ENCODE data around the gene ALG9. TPM values are rescaled to one million over a fixed set of nuclear protein-coding genes. Genes with fewer than 3 reads are reported as not detected.

The ALG9 gene
- total RNA-seq, 2 donors from 2014 or later, result 25.3 to 26.6 TPM

DNA sequence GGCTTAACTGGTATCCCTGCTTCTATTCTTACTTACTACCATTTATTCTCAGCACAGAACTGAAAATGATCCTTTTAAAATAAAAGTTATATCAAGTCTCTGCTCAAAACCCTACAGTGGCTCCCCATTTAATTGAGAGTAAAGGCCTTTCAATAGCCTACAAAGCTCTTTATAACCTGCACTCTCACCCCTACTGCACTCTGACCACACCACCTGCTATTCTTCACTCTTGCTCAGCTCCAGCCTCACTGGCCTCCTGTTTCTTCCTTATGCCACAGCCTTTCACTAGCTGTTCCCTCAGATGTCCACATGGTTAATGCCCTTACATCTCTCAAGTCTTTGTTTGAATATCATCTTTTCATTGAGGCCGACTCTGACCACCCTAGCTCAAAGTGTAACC, 64.3 kb downstream of the ALG9 start:
- Histone ChIP-seq H3K4me3 (ENCODE audit: low read length) (no peak overlapping the region), H3K27me3 (ENCODE audit: control insufficient read depth, insufficient read depth, low read length, poor library complexity, severe bottlenecking) (no peaks in the 10 kb centered on the region), H3K36me3 (ENCODE audit: control insufficient read depth, insufficient read depth, low read length) (peaks cover 7% of the 10 kb centered on the region), H3K9me3 (ENCODE audit: control insufficient read depth, low read length) (peaks cover 4% of the 10 kb centered on the region), H3K4me1 (ENCODE audit: control insufficient read depth, insufficient read depth, low read length) (no peaks in the 10 kb centered on the region), H3K27ac (ENCODE audit: low read depth, low read length) (no peak overlapping the region), H3K9ac (ENCODE audit: extremely low read depth, low read length, poor library complexity, severe bottlenecking) (no peak overlapping the region)
- TF ChIP-seq, protein P1, sequence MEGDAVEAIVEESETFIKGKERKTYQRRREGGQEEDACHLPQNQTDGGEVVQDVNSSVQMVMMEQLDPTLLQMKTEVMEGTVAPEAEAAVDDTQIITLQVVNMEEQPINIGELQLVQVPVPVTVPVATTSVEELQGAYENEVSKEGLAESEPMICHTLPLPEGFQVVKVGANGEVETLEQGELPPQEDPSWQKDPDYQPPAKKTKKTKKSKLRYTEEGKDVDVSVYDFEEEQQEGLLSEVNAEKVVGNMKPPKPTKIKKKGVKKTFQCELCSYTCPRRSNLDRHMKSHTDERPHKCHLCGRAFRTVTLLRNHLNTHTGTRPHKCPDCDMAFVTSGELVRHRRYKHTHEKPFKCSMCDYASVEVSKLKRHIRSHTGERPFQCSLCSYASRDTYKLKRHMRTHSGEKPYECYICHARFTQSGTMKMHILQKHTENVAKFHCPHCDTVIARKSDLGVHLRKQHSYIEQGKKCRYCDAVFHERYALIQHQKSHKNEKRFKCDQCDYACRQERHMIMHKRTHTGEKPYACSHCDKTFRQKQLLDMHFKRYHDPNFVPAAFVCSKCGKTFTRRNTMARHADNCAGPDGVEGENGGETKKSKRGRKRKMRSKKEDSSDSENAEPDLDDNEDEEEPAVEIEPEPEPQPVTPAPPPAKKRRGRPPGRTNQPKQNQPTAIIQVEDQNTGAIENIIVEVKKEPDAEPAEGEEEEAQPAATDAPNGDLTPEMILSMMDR (conservative IDR thresholded peaks at IDR 0.05), result no peak
- Mint-ChIP-seq H3K27me3 (ENCODE audit: insufficient read depth) (no peaks in the 10 kb centered on the region), H3K4me3 (no peak overlapping the region), H3K4me1 (peaks cover 21% of the 10 kb centered on the region), H3K36me3 (ENCODE audit: low read depth) (peaks cover 25% of the 10 kb centered on the region), H3K27ac (no peak overlapping the region), H3K9me3 (no peaks in the 10 kb centered on the region)
- WGBS, 2 experiments (ENCODE audit: insufficient coverage in 1 of 2, insufficient read length in 1 of 2), result 91% methylated on average over 1 of the region's 1 CpG; no CpG with 5 or more reads in 1 of the 2 experiments
- no peak for DNase-seq

DNA sequence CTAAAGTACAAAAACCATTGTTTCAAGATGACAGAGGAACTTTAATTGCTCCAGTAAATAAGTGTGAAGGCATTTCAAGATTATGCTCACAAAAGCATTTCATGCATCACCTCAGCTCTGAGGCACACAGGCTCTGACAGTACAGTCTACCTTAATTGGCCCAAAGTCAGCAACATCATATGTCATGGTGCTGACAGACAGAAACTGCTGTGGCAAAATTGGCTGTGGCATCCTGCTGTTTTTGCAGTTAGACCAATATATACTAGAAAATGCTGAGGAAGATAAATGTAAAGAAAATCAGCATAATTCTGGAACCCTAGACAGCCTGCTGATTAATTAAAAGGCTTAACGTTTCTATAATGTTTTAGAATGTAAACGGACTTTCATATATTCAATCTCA, 70.2 kb downstream of the ALG9 start:
- H3K27ac ChIP-seq (ENCODE audit: low read depth, low read length), result no peak overlapping the region
- H3K36me3 ChIP-seq (ENCODE audit: control insufficient read depth, insufficient read depth, low read length), result peaks cover 7% of the 10 kb centered on the region
- no peaks in the 10 kb centered on the region for H3K9me3 Mint-ChIP-seq
- DNase-seq, result peak; percentile 10
- peaks cover 35% of the 10 kb centered on the region for H3K36me3 Mint-ChIP-seq (ENCODE audit: low read depth)
- no peaks in the 10 kb centered on the region for H3K9me3 ChIP-seq (ENCODE audit: control insufficient read depth, low read length)
- peaks cover 21% of the 10 kb centered on the region for H3K4me1 Mint-ChIP-seq
- no peak overlapping the region for H3K4me3 Mint-ChIP-seq
- H3K4me1 ChIP-seq (ENCODE audit: control insufficient read depth, insufficient read depth, low read length), result no peaks in the 10 kb centered on the region
- 100% methylated on average over 2 of the region's 2 CpGs; no CpG with 5 or more reads in 1 of the 2 experiments for WGBS, 2 experiments (ENCODE audit: insufficient coverage in 1 of 2, insufficient read length in 1 of 2)
- TF ChIP-seq, protein P1 (conservative IDR thresholded peaks at IDR 0.05), result no peak
- H3K27ac Mint-ChIP-seq, result no peak overlapping the region
- H3K27me3 ChIP-seq (ENCODE audit: control insufficient read depth, insufficient read depth, low read length, poor library complexity, severe bottlenecking), result no peaks in the 10 kb centered on the region
- H3K4me3 ChIP-seq (ENCODE audit: low read length), result no peak overlapping the region
- H3K9ac ChIP-seq (ENCODE audit: extremely low read depth, low read length, poor library complexity, severe bottlenecking), result no peak overlapping the region
- H3K27me3 Mint-ChIP-seq (ENCODE audit: insufficient read depth), result no peaks in the 10 kb centered on the region

DNA sequence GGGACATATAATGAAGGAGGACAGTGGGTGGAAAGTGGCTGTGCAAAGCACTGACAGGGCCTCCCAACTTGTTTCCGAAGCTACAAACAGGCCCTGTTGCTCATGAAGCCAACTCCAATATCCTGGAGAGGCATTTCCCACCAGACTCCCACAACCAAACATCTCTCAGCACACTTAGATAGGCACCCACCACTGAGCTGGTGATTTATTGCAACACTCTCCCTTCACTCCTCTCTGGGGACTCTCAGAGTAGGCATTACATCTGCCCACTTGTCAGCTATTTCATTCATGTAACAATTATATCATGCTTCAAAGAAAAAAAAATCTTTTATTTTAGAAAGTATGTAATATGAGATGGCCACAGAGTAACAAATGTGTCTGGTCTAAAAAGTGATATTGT, 73.1 kb downstream of the ALG9 start:
- Mint-ChIP-seq H3K27me3 (ENCODE audit: insufficient read depth) (no peaks in the 10 kb centered on the region), H3K4me3 (no peak overlapping the region), H3K9me3 (no peaks in the 10 kb centered on the region), H3K27ac (no peak overlapping the region), H3K4me1 (peaks cover 19% of the 10 kb centered on the region), H3K36me3 (ENCODE audit: low read depth) (peaks cover 19% of the 10 kb centered on the region)
- Histone ChIP-seq H3K4me1 (ENCODE audit: control insufficient read depth, insufficient read depth, low read length) (no peaks in the 10 kb centered on the region), H3K36me3 (ENCODE audit: control insufficient read depth, insufficient read depth, low read length) (peaks cover 6% of the 10 kb centered on the region), H3K9me3 (ENCODE audit: control insufficient read depth, low read length) (no peaks in the 10 kb centered on the region), H3K9ac (ENCODE audit: extremely low read depth, low read length, poor library complexity, severe bottlenecking) (no peak overlapping the region), H3K27me3 (ENCODE audit: control insufficient read depth, insufficient read depth, low read length, poor library complexity, severe bottlenecking) (no peaks in the 10 kb centered on the region), H3K4me3 (ENCODE audit: low read length) (no peak overlapping the region), H3K27ac (ENCODE audit: low read depth, low read length) (no peak overlapping the region)
- WGBS, 2 experiments (ENCODE audit: insufficient coverage in 1 of 2, insufficient read length in 1 of 2), result 100% methylated on average over 1 of the region's 1 CpG
- TF ChIP-seq, protein P1 (conservative IDR thresholded peaks at IDR 0.05), result no peak
- no peak for DNase-seq
